Neuronal stem cell (in vitro differentiated cells): ENCODE data around the gene DPH5.

Source experiments
- DNase-seq: peaks from one replicate; pipeline ENCODE4 v3.0.0-alpha.2; 2013; ENCODE audit warnings: low spot score
- H2AFZ ChIP-seq: one replicate; pipeline ENCODE4 v1.6.1; 2013; ENCODE audit warnings: mild to moderate bottlenecking, low read length, inconsistent platforms
- H2AK5ac ChIP-seq: 2 replicates; pipeline ENCODE4 v1.6.1; 2013; ENCODE audit warnings: low read depth, mild to moderate bottlenecking, inconsistent platforms, low read length, moderate library complexity, mixed read lengths
- H2BK120ac ChIP-seq: 2 replicates; pipeline ENCODE4 v1.6.1; 2013; ENCODE audit warnings: low read depth, mild to moderate bottlenecking, inconsistent platforms, low read length, moderate library complexity, mixed read lengths
- H2BK12ac ChIP-seq: one replicate; pipeline ENCODE4 v1.6.1; 2013; ENCODE audit warnings: low read length, inconsistent platforms
- H2BK15ac ChIP-seq: 2 replicates; pipeline ENCODE4 v1.6.1; 2013; ENCODE audit warnings: mild to moderate bottlenecking, low read length, inconsistent platforms, mixed read lengths
- H2BK5ac ChIP-seq: one replicate; pipeline ENCODE4 v1.6.1; 2013; ENCODE audit warnings: inconsistent platforms, mild to moderate bottlenecking, low read length, moderate library complexity
- H3K14ac ChIP-seq: one replicate; pipeline ENCODE4 v1.6.1; 2013; ENCODE audit warnings: low read length, inconsistent platforms
- H3K18ac ChIP-seq: 2 replicates; pipeline ENCODE4 v1.6.1; 2013; ENCODE audit warnings: low read length, inconsistent platforms
- H3K23ac ChIP-seq: 2 replicates; pipeline ENCODE4 v1.6.1; 2013; ENCODE audit warnings: low read depth, mild to moderate bottlenecking, mixed read lengths, low read length, inconsistent platforms; ENCODE audit not compliant: poor library complexity
- H3K27ac ChIP-seq: replicated peaks from 3 replicates; pipeline ENCODE4 v1.5.1; 2013; ENCODE audit warnings: low read length, inconsistent platforms
- H3K27me3 ChIP-seq, 3 experiments: 2 replicates each; pipeline ENCODE4 v1.6.1; 2013; ENCODE audit warnings: low read length in 3 of 3, mild to moderate bottlenecking in 2 of 3, inconsistent platforms in 1 of 3, low read depth in 1 of 3, mixed read lengths in 1 of 3, moderate library complexity in 1 of 3; ENCODE audit not compliant: control insufficient read depth in 3 of 3, insufficient read depth in 3 of 3
- H3K36me3 ChIP-seq, 2 donors: replicated peaks in 1 of 2; 2 replicates each; pipeline ENCODE4 v1.6.1; 2013; ENCODE audit warnings: low read length in 2 of 2; ENCODE audit not compliant: control insufficient read depth in 2 of 2, insufficient read depth in 2 of 2
- H3K4ac ChIP-seq: 2 replicates; pipeline ENCODE4 v1.6.1; 2013; ENCODE audit warnings: inconsistent platforms, mild to moderate bottlenecking, low read length, moderate library complexity
- H3K4me1 ChIP-seq, 2 donors: 1 replicate in 1 of 2; 2 replicates in 1 of 2; pipeline ENCODE4 v1.6.1; 2013; ENCODE audit warnings: low read length in 2 of 2, low read depth in 1 of 2; ENCODE audit not compliant: control insufficient read depth in 2 of 2, insufficient read depth in 1 of 2
- H3K4me2 ChIP-seq: one replicate; pipeline ENCODE4 v1.6.1; 2013; ENCODE audit warnings: mild to moderate bottlenecking, low read length, inconsistent platforms; ENCODE audit not compliant: insufficient read depth, poor library complexity, severe bottlenecking
- H3K4me3 ChIP-seq, 2 donors: 2 replicates each; pipeline ENCODE4 v1.5.1; 2013; ENCODE audit warnings: low read length in 2 of 2, mild to moderate bottlenecking in 2 of 2, inconsistent platforms in 1 of 2, moderate library complexity in 1 of 2
- H3K79me1 ChIP-seq: one replicate; pipeline ENCODE4 v1.6.1; 2013; ENCODE audit warnings: low read depth, mild to moderate bottlenecking, inconsistent platforms, low read length, moderate library complexity
- H3K9ac ChIP-seq: one replicate; pipeline ENCODE4 v1.6.1; 2013; ENCODE audit warnings: mild to moderate bottlenecking, low read depth, low read length, inconsistent platforms; ENCODE audit not compliant: poor library complexity
- H3K9me3 ChIP-seq, 2 donors: replicated peaks in 1 of 2; 2 replicates each; pipeline versions ENCODE3 to v1.6.1; 2013; ENCODE audit warnings: low read length in 2 of 2, mild to moderate bottlenecking in 2 of 2, inconsistent platforms in 1 of 2, low read depth in 1 of 2, mixed read lengths in 1 of 2, moderate library complexity in 1 of 2; ENCODE audit not compliant: control insufficient read depth in 2 of 2, insufficient read depth in 1 of 2
- H4K8ac ChIP-seq: one replicate; pipeline ENCODE4 v1.6.1; 2013; ENCODE audit warnings: low read depth, mild to moderate bottlenecking, inconsistent platforms, low read length, moderate library complexity
- H4K91ac ChIP-seq: one replicate; pipeline ENCODE4 v1.6.1; 2013; ENCODE audit warnings: low read length, low read depth, mild to moderate bottlenecking, inconsistent platforms; ENCODE audit not compliant: poor library complexity
- WGBS, 2 donors: extraction: QIAGEN DNeasy Blood & Tissue Kit; methylation state at CpG; one replicate each; pipeline ENCODE4 v1.1.7; 2013; ENCODE audit warnings: missing lambda C conversion rate in 2 of 2, mixed read lengths in 1 of 2; ENCODE audit not compliant: insufficient read length in 2 of 2, insufficient replicate concordance in 1 of 2; ENCODE audit errors: extremely low coverage in 2 of 2; 5-methylcytosine and 5-hydroxymethylcytosine counted together

The DPH5 gene

DNA sequence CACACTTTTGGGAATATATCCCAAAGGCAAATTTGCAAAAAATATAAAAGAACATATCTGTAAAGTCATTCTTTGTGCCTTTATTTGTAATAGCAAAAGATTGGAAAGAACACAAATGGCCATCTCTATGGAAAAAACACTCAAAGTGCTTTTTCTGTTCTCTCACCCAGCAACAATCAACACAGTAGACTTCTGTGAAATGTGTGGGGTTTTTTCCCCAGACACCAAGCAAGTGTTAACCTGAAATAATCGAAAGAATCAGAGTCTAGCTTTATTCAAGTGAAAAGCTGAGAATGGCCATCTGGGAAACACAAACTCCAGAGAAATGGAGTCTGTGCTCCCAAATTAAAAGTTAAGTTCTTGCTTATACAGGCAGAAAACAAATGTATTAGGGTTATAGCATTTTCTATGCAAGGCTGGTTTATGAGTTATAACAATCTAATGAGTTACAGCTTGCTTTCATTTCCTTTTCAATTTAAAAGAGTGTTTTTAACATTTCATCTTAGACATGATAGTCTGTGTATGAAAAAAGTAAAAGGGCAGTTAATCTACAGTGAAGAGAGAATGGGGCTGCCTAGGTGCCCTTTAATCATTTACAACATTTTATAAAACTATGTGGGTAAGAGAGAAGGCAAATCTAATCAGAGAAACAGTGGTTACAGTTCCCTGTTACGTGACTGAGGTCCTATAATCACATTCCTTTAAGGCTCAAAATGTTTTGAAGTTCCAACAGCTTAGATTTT is 83.1 kb downstream of the DPH5 start:
- H3K23ac ChIP-seq, result no peak overlapping the region
- no CpG with 5 or more reads among the region's 2 CpGs for WGBS, 2 donors
- no peaks in the 10 kb centered on the region for H3K79me1 ChIP-seq
- no peaks in the 10 kb centered on the region for H3K27me3 ChIP-seq
- H3K18ac ChIP-seq, result no peak overlapping the region
- no peak overlapping the region for H3K4ac ChIP-seq
- no peaks in the 10 kb centered on the region for H3K4me1 ChIP-seq
- no peak overlapping the region for H2BK120ac ChIP-seq
- no peak overlapping the region for H3K14ac ChIP-seq
- H3K9ac ChIP-seq, result no peak overlapping the region
- DNase-seq, result no peak
- H3K36me3 ChIP-seq, result peaks cover 5 to 61% of the 10 kb centered on the region in 2 donors
- H4K8ac ChIP-seq, result no peak overlapping the region
- H2BK12ac ChIP-seq, result no peak overlapping the region
- no peak overlapping the region for H2AK5ac ChIP-seq
- no peak overlapping the region for H3K27ac ChIP-seq
- H3K4me3 ChIP-seq, result no peak overlapping the region
- H3K9me3 ChIP-seq, result peaks cover 0 to 11% of the 10 kb centered on the region in 2 donors
- no peak overlapping the region for H2BK5ac ChIP-seq
- H4K91ac ChIP-seq, result no peak overlapping the region
- H2AFZ ChIP-seq, result no peak overlapping the region
- H3K4me2 ChIP-seq, result no peak overlapping the region
- H2BK15ac ChIP-seq, result no peak overlapping the region

DNA sequence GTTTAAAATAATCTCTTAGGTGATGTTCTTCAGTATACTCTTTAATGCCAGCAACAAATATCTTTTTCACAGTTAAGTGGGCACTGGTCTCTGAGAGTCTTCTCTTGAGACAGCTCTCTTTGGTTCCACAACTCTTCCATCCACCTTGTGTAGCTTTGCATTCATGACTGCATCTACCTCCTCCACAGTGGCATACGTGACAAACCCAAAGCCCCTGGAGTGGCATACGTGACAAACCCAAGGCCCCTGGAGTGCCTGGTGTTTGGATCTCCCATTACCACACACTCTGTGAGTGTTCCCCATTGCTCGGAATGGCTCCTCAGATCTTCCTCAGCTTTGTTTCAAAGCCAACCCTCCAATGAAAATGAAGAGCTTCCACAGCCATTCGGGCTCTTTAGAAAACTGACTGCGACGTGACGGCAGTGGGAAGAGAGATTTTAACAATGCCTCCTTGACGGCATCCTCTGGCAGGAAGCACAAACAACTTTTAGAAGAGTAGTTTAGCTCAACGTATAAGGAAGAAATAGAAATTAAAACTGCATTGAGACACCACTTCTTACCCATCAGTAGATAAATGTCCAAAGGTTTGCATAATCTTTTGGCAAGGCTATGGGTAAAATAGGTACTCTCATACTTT is 83.9 kb downstream of the DPH5 start:
- H4K8ac ChIP-seq, result no peak overlapping the region
- no peak overlapping the region for H4K91ac ChIP-seq
- H2AFZ ChIP-seq, result no peak overlapping the region
- H3K23ac ChIP-seq, result no peak overlapping the region
- no peaks in the 10 kb centered on the region for H3K27me3 ChIP-seq
- H3K27ac ChIP-seq, result no peak overlapping the region
- H3K4me3 ChIP-seq, result no peak overlapping the region
- peaks cover 5 to 68% of the 10 kb centered on the region in 2 donors for H3K36me3 ChIP-seq
- H2BK120ac ChIP-seq, result no peak overlapping the region
- H3K4ac ChIP-seq, result no peak overlapping the region
- DNase-seq, result no peak
- no peak overlapping the region for H2AK5ac ChIP-seq
- H2BK15ac ChIP-seq, result no peak overlapping the region
- H3K14ac ChIP-seq, result no peak overlapping the region
- no peak overlapping the region for H2BK12ac ChIP-seq
- H3K79me1 ChIP-seq, result no peaks in the 10 kb centered on the region
- no peaks in the 10 kb centered on the region for H3K4me1 ChIP-seq
- H3K9ac ChIP-seq, result no peak overlapping the region
- no peak overlapping the region for H3K4me2 ChIP-seq
- no peak overlapping the region for H2BK5ac ChIP-seq
- WGBS, 2 donors, result no CpG with 5 or more reads among the region's 9 CpGs
- no peak overlapping the region for H3K18ac ChIP-seq
- peaks cover 0 to 17% of the 10 kb centered on the region in 2 donors for H3K9me3 ChIP-seq

DNA sequence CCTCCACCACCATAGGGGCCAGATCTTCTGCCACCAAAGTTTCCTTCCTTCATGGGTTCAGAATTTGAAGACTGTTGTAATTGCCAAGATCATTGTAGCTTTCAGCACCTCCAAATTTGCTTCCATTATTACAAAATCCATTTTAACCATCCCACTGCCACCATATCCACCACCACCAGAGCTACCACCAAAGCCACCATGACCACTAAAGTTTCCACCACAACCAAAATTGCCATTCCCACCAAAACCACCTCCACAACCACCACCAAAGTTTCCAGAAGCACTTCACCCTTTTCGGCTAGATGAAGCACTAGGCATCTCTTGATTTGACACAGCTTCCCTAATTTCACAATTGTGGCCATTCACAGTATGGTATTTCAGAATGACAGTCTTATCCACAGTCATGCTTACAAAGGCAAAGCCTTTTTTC is 84.5 kb downstream of the DPH5 start:
- Histone ChIP-seq H3K4ac (no peak overlapping the region), H4K91ac (no peak overlapping the region), H2BK120ac (no peak overlapping the region), H3K27me3 (no peaks in the 10 kb centered on the region), H3K23ac (no peak overlapping the region), H3K9ac (no peak overlapping the region), H2AFZ (no peak overlapping the region), H3K79me1 (no peaks in the 10 kb centered on the region), H3K9me3 (peaks cover 0 to 22% of the 10 kb centered on the region in 2 donors), H3K14ac (no peak overlapping the region), H3K27ac (no peak overlapping the region), H3K4me1 (no peaks in the 10 kb centered on the region), H4K8ac (no peak overlapping the region), H2BK5ac (no peak overlapping the region), H3K4me2 (no peak overlapping the region), H2AK5ac (no peak overlapping the region), H2BK15ac (no peak overlapping the region), H3K36me3 (peaks cover 5 to 74% of the 10 kb centered on the region in 2 donors), H3K4me3 (no peak overlapping the region), H3K18ac (no peak overlapping the region), H2BK12ac (no peak overlapping the region)
- DNase-seq, result no peak
- no CpG with 5 or more reads among the region's 1 CpG for WGBS, 2 donors
